ENCODE data around the gene PTPRK.
"Not testable (repeated sequence)": the region's sequence is repeated elsewhere in the genome, so short reads cannot be mapped to it uniquely, and the experiment has no call there.

PTPRK gene

DNA sequence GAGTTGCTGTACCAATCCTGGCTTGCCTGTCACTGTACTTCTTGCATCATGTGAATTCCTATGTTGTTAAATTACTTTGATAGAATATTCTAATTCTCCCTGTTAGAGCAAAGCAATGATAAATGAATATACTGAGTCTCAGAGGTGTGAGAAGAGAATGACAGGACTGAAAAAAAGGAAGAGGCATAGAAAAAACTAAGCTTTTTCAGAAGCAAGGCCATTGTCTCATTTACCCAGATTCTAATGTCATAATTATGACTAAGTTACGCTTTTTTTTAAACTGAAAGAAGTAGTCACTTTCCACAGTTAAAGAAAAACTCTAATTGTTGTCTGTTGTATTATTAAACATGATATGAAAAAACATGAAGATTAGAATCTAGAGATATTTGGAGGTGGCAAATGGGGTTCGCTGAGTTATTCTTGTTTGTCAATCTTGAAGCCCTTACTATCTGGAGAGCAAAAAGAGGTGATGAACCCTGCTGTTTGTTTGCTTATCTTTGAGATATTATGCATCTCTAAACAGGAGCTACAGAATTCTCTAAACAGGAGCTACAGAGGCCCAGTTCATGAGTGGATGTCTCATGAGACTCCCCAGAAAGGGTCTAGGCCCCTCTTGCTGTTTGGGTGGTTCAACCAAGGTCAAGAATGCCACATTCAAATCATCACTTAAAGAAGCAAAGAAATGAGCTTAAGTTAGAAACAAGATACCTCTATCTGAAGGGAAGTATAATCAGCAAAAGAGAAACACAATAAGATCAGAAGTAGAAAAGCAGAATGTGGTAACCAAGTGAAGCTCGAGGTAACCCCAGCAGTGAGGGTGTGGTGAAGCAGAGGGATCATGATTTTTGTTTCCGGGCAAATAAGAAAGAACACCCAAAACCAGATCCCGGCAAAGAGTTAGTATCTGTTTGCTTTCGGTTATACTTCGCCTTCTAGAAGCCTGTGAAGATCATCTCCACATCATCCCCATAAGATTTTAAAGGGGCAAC is 586.3 kb downstream of the PTPRK start:
- no peak overlapping the region for H3K27ac ChIP-seq
- H3K4me3 ChIP-seq: no peak overlapping the region
- no peak for TF ChIP-seq CTCF (IDR thresholded peaks at IDR 0.05)
- DNase-seq (ENCODE audit: low spot score): no peak

GRCh38 chr6:127933137-127933536 is 587.3 kb downstream of the PTPRK start:
- TF ChIP-seq CTCF (IDR thresholded peaks at IDR 0.05): no peak
- Histone ChIP-seq H3K4me3 (no peak overlapping the region), H3K27ac (no peak overlapping the region)
- no peak for DNase-seq (ENCODE audit: low spot score)

DNA sequence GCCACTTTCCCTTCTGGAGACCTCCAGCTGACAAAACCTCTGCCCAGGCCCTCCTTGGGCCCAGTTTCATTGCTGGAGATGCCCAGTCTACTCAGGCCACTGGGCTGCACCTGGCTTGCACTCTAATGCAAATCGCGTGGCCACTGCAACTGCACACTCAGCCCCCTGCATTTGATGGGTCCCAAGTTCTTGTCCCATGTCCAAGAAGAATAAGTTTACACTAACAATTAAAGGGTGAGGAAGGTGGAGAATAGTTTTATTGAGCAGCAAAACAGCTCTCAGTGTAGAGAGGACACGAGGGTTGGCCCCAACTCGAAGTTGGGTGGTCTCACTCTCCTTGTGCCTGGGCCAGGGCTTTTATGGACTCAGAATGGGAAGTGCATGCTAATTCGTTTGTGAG is 587.7 kb downstream of the PTPRK start:
- Histone ChIP-seq H3K27ac (no peak overlapping the region), H3K4me3 (no peak overlapping the region)
- TF ChIP-seq CTCF (IDR thresholded peaks at IDR 0.05): no peak
- DNase-seq (ENCODE audit: low spot score): no peak

DNA sequence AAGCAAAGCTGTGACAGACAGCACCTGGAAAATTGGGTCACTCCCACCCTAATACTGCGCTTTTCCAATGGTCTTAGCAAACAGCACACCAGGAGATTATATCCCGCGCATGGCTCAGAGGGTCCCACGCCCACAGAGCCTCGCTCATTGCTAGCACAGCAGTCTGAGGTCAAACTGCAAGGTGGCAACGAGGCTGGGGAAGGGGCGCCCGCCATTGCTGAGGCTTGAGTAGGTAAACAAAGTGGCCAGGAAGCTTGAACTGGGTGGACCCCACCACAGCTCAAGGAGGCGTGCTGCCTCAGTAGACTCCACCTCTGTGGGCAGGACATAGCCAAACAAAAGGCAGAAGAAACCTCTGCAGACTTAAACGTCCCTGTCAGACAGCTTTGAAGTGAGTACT is 594.0 kb downstream of the PTPRK start:
- not testable (repeated sequence) for DNase-seq (ENCODE audit: low spot score); H3K4me3 ChIP-seq; H3K27ac ChIP-seq

GRCh38 chr6:127924440-127924839 is 596.0 kb downstream of the PTPRK start:
- no peak overlapping the region for H3K4me3 ChIP-seq
- DNase-seq (ENCODE audit: low spot score): no peak
- TF ChIP-seq CTCF (IDR thresholded peaks at IDR 0.05): no peak

DNA sequence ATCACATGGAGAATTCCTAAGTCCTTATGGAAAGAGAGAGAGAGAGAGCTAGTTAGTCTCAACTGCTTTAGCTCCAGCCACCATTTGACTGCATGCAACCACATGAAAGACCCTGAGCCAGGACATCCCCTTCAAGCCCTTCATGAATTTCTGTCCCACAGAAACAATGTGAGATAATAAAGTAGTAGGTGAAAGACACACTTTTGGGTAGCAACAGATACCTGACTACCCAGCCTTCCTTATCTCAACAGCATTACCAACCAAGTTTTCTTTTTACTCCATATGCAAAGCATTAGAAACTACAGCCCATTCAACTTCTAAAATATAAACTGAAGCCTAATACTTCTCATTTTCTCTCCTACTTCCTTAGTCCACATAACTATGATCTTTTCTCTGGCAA is 596.4 kb downstream of the PTPRK start:
- Histone ChIP-seq H3K4me3 (no peak overlapping the region), H3K27ac (no peak overlapping the region)
- TF ChIP-seq CTCF (IDR thresholded peaks at IDR 0.05): no peak
- DNase-seq (ENCODE audit: low spot score): no peak

More at GRCh38 chr6:127924440-127924839, 596.0 kb downstream of the PTPRK start:
- H3K27ac ChIP-seq: no peak overlapping the region

DNA sequence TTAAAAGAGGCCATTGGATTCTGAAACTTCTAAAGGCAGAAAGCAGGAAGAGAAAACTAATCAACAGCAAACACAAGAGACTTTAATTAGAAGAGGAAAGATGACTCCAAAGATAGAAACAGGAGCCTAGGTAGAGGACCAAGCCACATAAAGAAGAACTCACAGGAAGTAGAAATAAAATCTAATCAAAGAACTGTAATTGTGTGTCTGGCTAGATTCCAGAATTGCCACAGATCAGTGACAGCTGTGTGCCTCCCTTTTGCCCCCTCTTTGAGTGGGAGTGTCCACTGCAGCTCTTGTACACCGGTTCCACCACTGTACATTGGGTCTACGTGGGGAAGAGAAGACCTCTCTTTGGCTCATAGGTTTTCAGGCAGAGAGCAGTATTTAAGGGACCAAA is 597.3 kb downstream of the PTPRK start:
- Histone ChIP-seq H3K27ac (no peak overlapping the region), H3K4me3 (no peak overlapping the region)
- no peak for DNase-seq (ENCODE audit: low spot score)
- no peak for TF ChIP-seq CTCF (IDR thresholded peaks at IDR 0.05)

Measured in coronary artery (tissue), 2 donors.